Activated CD4-positive, alpha-beta memory T cell treated with anti-CD3 and anti-CD28 coated beads, Interleukin-2, amount 10 ng/mL, durations not matched to agents 7 days and 5 days (primary cell): ENCODE results near the gene TLCD1. TPM values are rescaled to one million over a fixed set of nuclear protein-coding genes. Genes with fewer than 3 reads are reported as not detected.

Source experiments
- CTCF ChIA-PET: fragments of 350-600 bp; sonication (Branson Sonifier 250); formaldehyde crosslinking; loops from one replicate; lab custom pipeline; 2021; ENCODE audit warnings: antibody characterized with exemption, inconsistent platforms; lab: Charles Lee
- POLR2A ChIA-PET: fragments of 350-600 bp; sonication (Branson Sonifier 250); formaldehyde crosslinking; loops from one replicate; lab custom pipeline; 2021; ENCODE audit warnings: antibody characterized with exemption; lab: Charles Lee
- DNase-seq: peaks from one replicate; pipeline ENCODE4 v3.0.0-alpha.2; 2020
- H3K27ac Mint-ChIP-seq: one replicate; pipeline ENCODE4 v1.8.0; 2021; ENCODE audit warnings: mild to moderate bottlenecking, mixed read lengths
- H3K27me3 Mint-ChIP-seq: one replicate; pipeline ENCODE4 v1.8.0; 2021; ENCODE audit warnings: mixed read lengths
- H3K36me3 Mint-ChIP-seq: one replicate; pipeline ENCODE4 v1.8.0; 2021; ENCODE audit warnings: low read depth, mixed read lengths
- H3K4me1 Mint-ChIP-seq: one replicate; pipeline ENCODE4 v1.8.0; 2021; ENCODE audit warnings: mixed read lengths
- H3K4me3 Mint-ChIP-seq: one replicate; pipeline ENCODE4 v1.8.0; 2021; ENCODE audit warnings: mild to moderate bottlenecking, mixed read lengths
- H3K9me3 Mint-ChIP-seq: one replicate; pipeline ENCODE4 v1.8.0; 2021; ENCODE audit warnings: mixed read lengths
- total RNA-seq, 2 experiments: library from RNA; stranded (reverse); gene quantifications; one replicate each; pipeline ENCODE4 v1.2.3, GENCODE V29; 2021

The TLCD1 gene
- total RNA-seq, 2 experiments from 2014 or later: 1.4 to 2.3 TPM

DNA sequence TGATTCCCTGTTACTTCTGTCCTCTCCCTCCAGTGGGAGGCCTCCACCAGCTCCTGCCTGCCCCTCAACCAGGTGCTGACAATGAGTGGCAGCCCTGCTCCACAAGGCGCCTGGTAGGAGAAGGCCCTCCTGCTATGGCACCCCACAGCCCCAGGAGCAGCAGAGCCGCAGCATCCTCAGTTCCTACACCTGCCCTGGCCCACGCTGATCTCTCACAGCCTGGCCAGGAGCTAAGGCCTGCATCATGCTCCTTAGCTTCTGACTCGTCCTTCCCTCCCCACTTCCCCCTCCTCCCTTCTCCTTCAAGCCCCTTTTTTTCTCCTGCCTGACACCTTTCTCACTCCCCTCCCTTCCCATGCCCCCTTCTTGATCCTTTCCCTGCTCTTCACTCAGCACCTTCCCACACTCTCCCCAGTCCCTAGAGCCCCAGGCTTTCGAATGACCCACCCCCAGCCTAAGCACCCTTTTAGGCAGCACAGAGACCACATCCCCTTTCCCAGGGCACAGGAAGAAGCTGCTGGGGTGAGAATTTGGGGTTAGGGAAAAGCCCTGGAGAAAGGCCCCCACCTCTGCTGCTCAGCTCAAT lies 20.9 kb downstream of the TLCD1 start:
- no peak for DNase-seq
- ChIA-PET POLR2A (interaction anchor here (1.6 kb wide), 1 partner anchor 15 kb away, joined by 7 read pairs; the partner anchor contains the start of gene RPL23A), CTCF (interaction anchor here (1.5 kb wide), 1 partner anchor 29 kb away, joined by 4 read pairs; no protein-coding TSS in a partner anchor)
- H3K36me3 Mint-ChIP-seq: peaks cover 37% of the 10 kb centered on the region
- no peaks in the 10 kb centered on the region for H3K9me3 Mint-ChIP-seq
- H3K4me1 Mint-ChIP-seq: no peaks in the 10 kb centered on the region
- no peak overlapping the region for H3K4me3 Mint-ChIP-seq
- H3K27ac Mint-ChIP-seq: no peak overlapping the region
- H3K27me3 Mint-ChIP-seq: no peaks in the 10 kb centered on the region

DNA sequence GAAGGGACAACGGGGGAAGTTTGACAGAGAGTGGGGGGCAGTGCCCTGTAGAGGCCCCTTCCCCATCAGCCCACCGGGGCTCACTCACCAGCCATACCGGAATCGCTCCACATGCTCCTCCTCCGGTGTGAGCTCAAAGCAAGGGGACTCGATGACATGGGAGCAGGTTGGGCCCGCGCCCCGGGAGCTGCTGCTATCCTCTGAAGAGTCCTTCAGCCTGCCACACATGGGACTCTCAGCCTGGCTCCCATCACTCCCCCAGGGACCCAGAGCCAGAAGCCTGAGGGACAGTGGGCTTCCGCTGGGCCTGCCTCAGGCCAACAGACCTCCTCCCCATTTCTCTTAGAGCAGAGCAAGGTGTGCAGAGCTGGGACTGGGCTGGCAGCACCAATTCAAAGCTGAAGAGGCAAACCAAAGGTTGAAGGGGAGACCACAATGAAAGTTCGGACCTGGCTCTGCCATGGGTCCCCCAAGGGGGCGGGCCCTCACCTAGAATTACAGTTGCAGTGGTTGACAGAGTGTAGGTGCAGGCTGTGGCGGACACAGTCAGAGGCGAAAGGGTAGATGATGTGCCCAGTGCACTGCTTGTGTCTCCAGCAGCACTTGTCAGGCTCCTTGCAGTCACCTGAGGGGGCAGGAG lies 21.7 kb downstream of the TLCD1 start:
- ChIA-PET POLR2A (interaction anchor here (1.6 to 2.6 kb wide), 2 partner anchors 7 to 15 kb away, joined by 7 to 11 read pairs; partner anchors contain the start of genes PROCA1 and RPL23A), CTCF (interaction anchor here (1.5 kb wide), 1 partner anchor 28 kb away, joined by 4 read pairs; no protein-coding TSS in a partner anchor)
- Mint-ChIP-seq H3K4me3 (no peak overlapping the region), H3K27ac (no peak overlapping the region), H3K27me3 (no peaks in the 10 kb centered on the region), H3K9me3 (no peaks in the 10 kb centered on the region), H3K4me1 (no peaks in the 10 kb centered on the region), H3K36me3 (peaks cover 45% of the 10 kb centered on the region)
- no peak for DNase-seq

DNA sequence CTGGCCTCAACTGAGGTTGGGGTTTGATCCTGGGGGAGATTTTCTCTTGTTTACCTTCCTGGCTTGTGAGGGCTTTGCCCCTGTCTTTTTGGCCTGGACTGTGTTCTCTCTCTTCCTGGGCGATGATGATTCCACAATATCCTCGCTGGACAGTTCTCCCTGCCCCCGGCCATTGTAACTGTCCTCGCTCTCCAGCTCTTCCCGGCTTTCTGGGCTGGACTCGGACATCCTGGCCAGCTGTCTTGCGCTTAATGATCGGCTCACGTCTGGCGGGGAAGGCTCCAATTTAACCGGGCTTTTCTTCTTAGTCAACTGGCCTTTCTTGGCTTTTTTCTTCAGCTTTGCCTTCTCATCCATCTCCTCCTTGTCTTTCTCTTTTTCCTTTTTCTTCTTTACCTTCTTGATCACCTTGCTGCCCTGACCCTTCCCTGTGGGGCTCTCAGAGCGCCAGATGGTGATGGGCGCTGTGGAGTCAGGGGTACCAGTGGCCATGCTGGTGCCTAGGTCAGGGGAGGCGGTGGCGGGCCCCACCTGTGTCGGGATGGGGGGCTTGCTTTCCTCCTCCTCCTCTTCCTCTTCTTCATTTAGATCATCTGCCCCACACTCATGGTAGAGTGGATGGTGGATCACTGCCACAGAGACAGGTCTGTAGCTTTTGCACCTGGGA lies 22.3 kb downstream of the TLCD1 start:
- DNase-seq: no peak
- Mint-ChIP-seq H3K36me3 (peaks cover 50% of the 10 kb centered on the region), H3K9me3 (no peaks in the 10 kb centered on the region), H3K4me3 (no peak overlapping the region), H3K4me1 (no peaks in the 10 kb centered on the region), H3K27ac (no peak overlapping the region), H3K27me3 (no peaks in the 10 kb centered on the region)
- ChIA-PET POLR2A (interaction anchor here (1.6 to 2.6 kb wide), 2 partner anchors 8 to 16 kb away, joined by 7 to 11 read pairs; partner anchors contain the start of genes PROCA1 and RPL23A), CTCF (no interaction called here)

GRCh38 chr17:28702752-28703150 lies 23.3 kb downstream of the TLCD1 start:
- Mint-ChIP-seq H3K36me3 (peaks cover 55% of the 10 kb centered on the region), H3K4me3 (no peak overlapping the region), H3K27ac (no peak overlapping the region), H3K4me1 (no peaks in the 10 kb centered on the region), H3K9me3 (no peaks in the 10 kb centered on the region), H3K27me3 (no peaks in the 10 kb centered on the region)
- ChIA-PET POLR2A (interaction anchor here (1.0 to 2.6 kb wide), 3 partner anchors 9 to 103 kb away, joined by 3 to 11 read pairs (median 4); partner anchors contain the start of genes PROCA1 and RPL23A), CTCF (interaction anchor here (0.6 kb wide), 1 partner anchor 24 kb away, joined by 4 read pairs; no protein-coding TSS in a partner anchor)
- no peak for DNase-seq

DNA sequence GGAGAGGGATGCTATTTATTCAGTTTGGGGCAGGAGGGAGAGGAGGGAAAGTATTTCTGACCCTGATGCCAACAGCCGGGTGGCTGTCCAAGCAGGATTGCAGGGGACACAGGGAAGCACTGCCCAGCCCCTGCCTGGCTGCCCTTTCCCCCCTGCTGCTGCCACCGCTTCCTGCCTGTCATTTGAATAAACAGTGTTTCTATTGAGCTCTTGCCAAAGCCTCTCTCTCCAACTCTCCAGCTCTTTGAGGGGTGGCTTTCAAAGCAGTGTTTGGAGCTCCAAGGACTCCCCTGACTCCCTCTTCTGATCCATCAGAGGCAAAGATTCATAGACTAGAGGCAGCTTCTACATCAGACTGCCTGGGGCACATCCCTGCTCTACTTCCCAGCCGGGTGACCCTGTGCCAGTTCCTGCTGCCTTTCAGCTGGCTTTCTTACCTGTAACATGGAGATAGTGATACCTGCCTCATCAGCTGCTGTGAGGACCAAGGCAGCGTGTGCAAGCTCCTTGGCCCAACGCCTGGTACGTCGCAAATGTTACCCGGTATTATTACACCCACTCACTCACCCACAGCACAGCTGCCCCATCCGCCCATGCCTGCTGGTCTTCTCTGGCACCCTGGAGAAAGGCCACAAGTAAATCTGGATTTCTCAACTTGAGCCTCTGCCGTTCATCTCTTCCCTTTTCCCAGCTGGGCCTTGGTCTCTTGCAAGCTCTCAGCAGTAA lies 23.8 kb downstream of the TLCD1 start:
- CTCF ChIA-PET: interaction anchor here (0.6 kb wide), 1 partner anchor 25 kb away, joined by 4 read pairs; no protein-coding TSS in a partner anchor
- no peaks in the 10 kb centered on the region for H3K27me3 Mint-ChIP-seq

GRCh38 chr17:28700830-28701492 lies 25.1 kb downstream of the TLCD1 start:
- no peak overlapping the region for H3K4me3 Mint-ChIP-seq
- H3K4me1 Mint-ChIP-seq: no peaks in the 10 kb centered on the region
- no peaks in the 10 kb centered on the region for H3K27me3 Mint-ChIP-seq
- ChIA-PET POLR2A (interaction anchor here (1.7 kb wide), 1 partner anchor 19 kb away, joined by 4 read pairs; the partner anchor contains the start of gene RPL23A), CTCF (interaction anchor here (1.3 kb wide), 1 partner anchor 10 kb away, joined by 3 read pairs; the partner anchor contains the start of gene PROCA1)
- no peaks in the 10 kb centered on the region for H3K9me3 Mint-ChIP-seq
- no peak for DNase-seq
- H3K36me3 Mint-ChIP-seq: peaks cover 69% of the 10 kb centered on the region
- no peak overlapping the region for H3K27ac Mint-ChIP-seq

More for the DNA sequence above, 23.8 kb downstream of the TLCD1 start:
- POLR2A ChIA-PET: interaction anchor here (1.0 to 2.6 kb wide), 3 partner anchors 9 to 103 kb away, joined by 3 to 11 read pairs (median 4); partner anchors contain the start of genes PROCA1 and RPL23A
- H3K4me3 Mint-ChIP-seq: no peak overlapping the region
- H3K9me3 Mint-ChIP-seq: no peaks in the 10 kb centered on the region
- H3K27ac Mint-ChIP-seq: no peak overlapping the region
- H3K4me1 Mint-ChIP-seq: no peaks in the 10 kb centered on the region
- DNase-seq: no peak
- peaks cover 61% of the 10 kb centered on the region for H3K36me3 Mint-ChIP-seq

DNA sequence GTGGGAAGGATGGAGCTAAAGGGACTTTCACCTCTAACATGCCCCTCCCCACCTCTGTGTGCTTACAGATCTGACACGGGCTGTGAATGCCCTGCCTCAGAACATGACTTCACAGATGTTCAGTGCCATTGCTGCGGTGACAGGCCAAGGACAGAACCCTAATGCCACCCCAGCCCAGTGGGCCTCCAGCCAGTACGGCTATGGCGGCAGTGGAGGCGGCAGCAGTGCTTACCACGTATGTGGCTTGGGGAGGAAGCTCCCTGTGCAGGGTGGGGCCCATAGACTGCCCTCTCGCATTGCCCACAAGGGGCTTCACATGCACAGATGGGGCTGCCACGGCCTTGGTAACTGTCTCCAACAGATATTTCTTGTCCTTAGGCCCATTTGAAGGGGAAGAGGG lies 25.8 kb downstream of the TLCD1 start:
- no peak for DNase-seq
- Mint-ChIP-seq H3K36me3 (peaks cover 74% of the 10 kb centered on the region), H3K4me3 (no peak overlapping the region), H3K4me1 (no peaks in the 10 kb centered on the region), H3K27ac (no peak overlapping the region), H3K27me3 (no peaks in the 10 kb centered on the region), H3K9me3 (no peaks in the 10 kb centered on the region)
- CTCF ChIA-PET: interaction anchor here (1.3 kb wide), 1 partner anchor 11 kb away, joined by 3 read pairs; the partner anchor contains the start of gene PROCA1
- POLR2A ChIA-PET: interaction anchor here (0.8 kb wide), 1 partner anchor 10 kb away, joined by 3 read pairs; no protein-coding TSS in a partner anchor

GRCh38 chr17:28698253-28698941 lies 27.6 kb downstream of the TLCD1 start:
- ChIA-PET CTCF (no interaction called here), POLR2A (no interaction called here)
- Mint-ChIP-seq H3K4me1 (no peaks in the 10 kb centered on the region), H3K27ac (no peak overlapping the region), H3K36me3 (peaks cover 83% of the 10 kb centered on the region), H3K4me3 (no peak overlapping the region), H3K9me3 (no peaks in the 10 kb centered on the region), H3K27me3 (no peaks in the 10 kb centered on the region)
- no peak for DNase-seq

- POLR2A ChIA-PET: interaction anchor here (1.5 to 2.0 kb wide), 2 partner anchors 12 to 17 kb away, joined by 4 to 6 read pairs; no protein-coding TSS in a partner anchor
- DNase-seq: no peak
- Mint-ChIP-seq H3K27me3 (no peaks in the 10 kb centered on the region), H3K27ac (no peak overlapping the region), H3K4me1 (no peaks in the 10 kb centered on the region), H3K36me3 (peaks cover 74% of the 10 kb centered on the region), H3K9me3 (no peaks in the 10 kb centered on the region), H3K4me3 (no peak overlapping the region)
- CTCF ChIA-PET: no interaction called here
Measured at GRCh38 chr17:28693869-28694268, 32.2 kb downstream of the TLCD1 start.

- H3K4me3 Mint-ChIP-seq: no peak overlapping the region
- ChIA-PET CTCF (no interaction called here), POLR2A (no interaction called here)
- no peak overlapping the region for H3K27ac Mint-ChIP-seq
- no peaks in the 10 kb centered on the region for H3K9me3 Mint-ChIP-seq
- H3K36me3 Mint-ChIP-seq: peaks cover 78% of the 10 kb centered on the region
- H3K4me1 Mint-ChIP-seq: no peaks in the 10 kb centered on the region
- no peaks in the 10 kb centered on the region for H3K27me3 Mint-ChIP-seq
- DNase-seq: no peak
Measured at GRCh38 chr17:28689011-28689410, 37.0 kb downstream of the TLCD1 start.

DNA sequence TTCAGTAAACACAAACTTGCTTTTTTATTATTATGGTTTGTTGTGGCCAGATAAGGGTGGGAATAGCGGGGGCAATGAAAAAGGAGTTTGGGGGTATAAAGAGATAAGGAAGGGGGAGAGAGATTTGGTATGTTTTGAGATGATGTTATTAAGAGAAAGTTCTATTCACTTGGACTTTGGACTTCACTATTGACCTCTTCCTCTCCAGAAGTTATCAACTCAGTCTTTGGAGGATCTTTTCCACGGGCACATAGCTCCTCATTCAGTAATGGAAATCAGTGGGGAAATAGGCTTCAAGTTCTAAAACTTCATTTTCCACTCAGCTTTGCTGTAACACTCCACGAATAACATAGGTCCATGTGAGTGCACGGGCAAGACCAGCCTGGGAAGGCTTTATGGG lies 37.6 kb downstream of the TLCD1 start:
- DNase-seq: no peak
- no peaks in the 10 kb centered on the region for H3K9me3 Mint-ChIP-seq
- H3K27me3 Mint-ChIP-seq: no peaks in the 10 kb centered on the region
- CTCF ChIA-PET: interaction anchor here (1.0 kb wide), 1 partner anchor 22 kb away, joined by 4 read pairs; no protein-coding TSS in a partner anchor
- H3K4me3 Mint-ChIP-seq: no peak overlapping the region
- peaks cover 76% of the 10 kb centered on the region for H3K36me3 Mint-ChIP-seq
- no peaks in the 10 kb centered on the region for H3K4me1 Mint-ChIP-seq
- POLR2A ChIA-PET: interaction anchor here (0.7 kb wide), 1 partner anchor 73 kb away, joined by 3 read pairs; no protein-coding TSS in a partner anchor
- H3K27ac Mint-ChIP-seq: no peak overlapping the region
